HG03103 (cell line): ENCODE measurements around the gene GEMIN7.

Experiments used
- ATAC-seq: cut with Tn5 transposase; IDR thresholded peaks from one replicate; pipeline ENCODE4 v1.9.1; 2021; ENCODE audit warnings: low read depth; ENCODE audit not compliant: unreplicated experiment

Gene GEMIN7

DNA sequence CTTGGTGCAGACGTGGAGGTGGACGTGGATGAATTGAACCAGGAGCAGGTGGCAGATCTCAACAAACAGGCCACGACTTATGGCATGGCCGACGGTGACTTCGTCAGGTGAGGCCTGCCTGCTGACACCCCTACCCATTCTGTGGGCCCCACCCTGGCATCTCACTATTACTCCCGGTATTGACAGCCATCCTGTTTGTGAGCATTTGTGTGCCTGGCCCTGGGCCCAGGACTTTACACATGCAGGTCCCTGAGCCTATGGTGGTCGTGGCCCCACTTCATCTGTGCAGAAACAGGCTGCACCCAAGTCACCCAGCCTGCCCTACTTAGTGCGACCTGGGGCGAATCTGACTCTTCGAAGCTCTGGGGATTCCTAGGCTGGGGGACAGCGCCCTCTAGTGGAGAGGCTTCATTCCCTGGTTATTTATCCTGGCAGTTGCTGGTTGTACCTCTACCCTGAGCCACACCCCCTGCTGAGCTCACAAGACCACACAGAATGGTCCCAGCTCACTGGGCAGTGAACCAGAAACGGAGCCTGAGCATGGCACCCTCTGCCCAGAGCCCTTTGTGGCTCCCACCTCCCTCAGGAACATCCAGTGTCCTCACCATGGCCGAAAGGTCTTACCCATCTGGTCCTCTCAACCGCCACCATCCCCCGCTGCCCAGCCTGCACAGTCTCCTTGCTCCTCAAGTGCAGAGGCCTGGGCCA, 19.6 kb upstream of the GEMIN7 start:
- ATAC-seq, result no peak

DNA sequence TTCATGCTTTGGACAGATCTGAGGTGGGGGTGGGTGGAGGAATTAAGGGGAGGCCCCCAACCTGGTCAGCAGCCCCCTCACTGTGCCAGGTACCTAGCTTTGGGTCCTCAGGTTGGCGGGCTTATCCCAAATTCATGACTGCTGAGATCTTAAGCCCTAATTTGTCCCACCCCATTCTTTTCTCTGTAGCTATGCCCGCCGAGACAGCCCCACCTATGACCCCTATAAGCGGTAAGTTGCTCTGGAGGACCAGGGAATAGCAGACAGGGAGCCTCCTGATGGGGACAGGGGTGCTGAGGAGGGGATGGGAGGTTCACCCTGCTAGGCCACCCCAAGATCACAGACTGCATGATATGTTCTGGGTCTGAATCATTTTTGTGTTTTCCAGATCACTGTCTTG, 17.1 kb upstream of the GEMIN7 start:
- ATAC-seq, result no peak

DNA sequence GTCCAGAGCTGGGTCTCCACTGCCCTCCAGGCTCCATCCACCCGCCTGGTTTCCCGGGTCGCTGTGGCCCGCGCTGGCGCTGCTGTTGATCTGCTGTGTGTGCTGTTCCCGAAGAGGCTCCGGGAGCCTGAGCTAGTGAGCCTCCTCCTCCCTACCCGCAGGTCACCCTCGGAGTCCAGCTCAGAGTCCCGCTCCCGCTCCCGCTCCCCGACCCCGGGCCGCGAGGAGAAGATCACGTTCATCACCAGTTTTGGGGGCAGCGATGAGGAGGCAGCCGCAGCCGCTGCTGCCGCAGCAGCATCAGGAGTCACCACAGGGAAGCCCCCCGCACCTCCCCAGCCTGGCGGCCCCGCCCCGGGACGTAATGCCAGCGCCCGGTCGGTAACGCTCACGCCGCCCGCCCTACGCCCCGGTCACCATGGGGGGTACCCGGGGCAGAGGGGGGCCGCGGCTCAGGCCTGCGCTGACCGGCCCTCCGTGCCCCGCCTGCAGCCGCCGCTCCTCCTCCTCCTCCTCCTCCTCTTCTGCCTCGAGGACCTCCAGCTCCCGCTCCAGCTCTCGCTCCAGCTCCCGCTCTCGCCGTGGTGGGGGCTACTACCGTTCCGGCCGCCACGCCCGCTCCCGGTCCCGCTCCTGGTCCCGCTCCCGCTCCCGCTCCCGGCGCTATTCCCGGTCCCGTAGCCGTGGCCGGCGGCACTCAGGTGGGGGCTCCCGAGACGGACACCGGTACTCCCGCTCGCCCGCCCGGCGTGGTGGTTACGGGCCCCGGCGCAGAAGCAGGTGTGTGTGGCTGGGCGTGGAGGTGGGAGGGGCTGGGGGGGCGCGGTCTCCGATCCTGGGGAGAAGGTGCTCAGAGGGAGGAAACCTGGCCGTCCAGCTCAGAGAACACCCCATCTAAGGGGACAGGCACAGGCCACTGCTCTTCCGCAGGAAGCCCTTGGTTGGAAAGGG, 14.9 kb upstream of the GEMIN7 start:
- ATAC-seq, result no peak

DNA sequence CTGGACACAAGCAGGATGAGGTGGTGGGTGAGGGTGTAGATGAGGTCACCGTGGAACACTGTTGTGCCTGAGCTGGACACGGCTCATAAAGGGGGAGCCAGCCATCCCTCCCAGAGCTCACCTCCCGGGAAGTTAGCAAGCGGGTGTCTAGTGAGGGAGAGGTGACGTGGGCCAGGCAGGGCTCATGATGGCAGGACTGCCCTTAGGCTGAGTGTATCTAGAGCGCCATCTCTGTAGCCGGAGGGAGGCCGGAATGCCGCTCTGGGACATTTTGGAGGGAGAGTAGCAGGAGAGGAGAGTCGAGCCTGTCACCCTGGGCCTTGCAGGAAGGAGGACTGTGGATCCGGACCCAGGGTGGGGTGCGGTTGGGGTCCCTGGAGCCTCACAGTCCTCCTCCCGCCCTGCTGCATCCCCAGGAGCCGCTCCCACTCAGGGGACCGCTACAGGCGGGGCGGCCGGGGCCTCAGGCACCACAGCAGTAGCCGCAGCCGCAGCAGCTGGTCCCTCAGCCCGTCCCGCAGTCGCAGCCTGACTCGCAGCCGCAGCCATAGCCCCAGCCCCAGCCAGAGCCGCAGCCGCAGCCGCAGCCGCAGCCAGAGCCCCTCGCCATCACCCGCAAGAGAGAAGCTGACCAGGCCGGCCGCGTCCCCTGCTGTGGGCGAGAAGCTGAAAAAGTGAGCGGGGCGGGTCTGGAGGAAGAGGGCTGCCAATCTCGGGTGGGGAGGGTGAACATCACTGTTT, 12.0 kb upstream of the GEMIN7 start:
- ATAC-seq, result no peak

DNA sequence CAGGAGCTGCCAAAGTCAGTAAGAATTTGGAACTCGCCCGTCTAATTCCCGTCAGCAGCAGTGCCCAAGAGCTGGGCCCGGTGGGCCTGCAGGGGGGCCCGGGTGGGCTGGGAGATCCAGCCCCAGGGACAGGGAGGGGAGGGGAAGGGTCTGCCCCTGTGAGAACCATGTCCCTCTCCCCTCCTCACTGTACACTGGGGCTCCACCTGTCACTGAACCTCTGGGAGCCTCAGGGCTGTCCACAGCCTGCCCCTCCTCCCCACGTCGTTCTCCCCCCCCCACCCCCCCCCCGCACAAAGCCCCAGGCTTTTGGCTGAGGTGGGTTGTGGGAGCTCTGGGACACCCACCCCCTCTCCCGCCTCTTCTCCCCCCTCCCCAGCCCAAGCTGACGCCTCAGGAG, 11.0 kb upstream of the GEMIN7 start:
- ATAC-seq, result no peak

DNA sequence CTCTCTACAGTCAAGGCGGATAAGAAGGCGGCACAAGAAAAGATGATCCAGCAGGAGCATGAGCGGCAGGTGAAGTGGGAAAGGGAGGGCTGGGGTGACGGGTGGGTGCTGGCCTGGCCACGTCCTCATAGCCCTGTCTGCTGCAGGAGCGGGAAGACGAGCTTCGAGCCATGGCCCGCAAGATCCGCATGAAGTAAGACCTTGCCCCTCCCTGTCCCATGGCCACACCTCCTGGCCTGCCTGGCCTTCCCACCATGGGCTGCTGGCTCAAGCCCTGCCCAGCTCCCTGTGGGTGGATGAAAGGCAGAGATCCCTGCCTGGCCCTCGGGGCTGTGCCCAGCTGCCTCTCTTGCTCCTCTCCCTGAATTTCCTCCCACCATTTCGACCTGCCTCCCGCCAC, 10.0 kb upstream of the GEMIN7 start:
- no peak for ATAC-seq

DNA sequence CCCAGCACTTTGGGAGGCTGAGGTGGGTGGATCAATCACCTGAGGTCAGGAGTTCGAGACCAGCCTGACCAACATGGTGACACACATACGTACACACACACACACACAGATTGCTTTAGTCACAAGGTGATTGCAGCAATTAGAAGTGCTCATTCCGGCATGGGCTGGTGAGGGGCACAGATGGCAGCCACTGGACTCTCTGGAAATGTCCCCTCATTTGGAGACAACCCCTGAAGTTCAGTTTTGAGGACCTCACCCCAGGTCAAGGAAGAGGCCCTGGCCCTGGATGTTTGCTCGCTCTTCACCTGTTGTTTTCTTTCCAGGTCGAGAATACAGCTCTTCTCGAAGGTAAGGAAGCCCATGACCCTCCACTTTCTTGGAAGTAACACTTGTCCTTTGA, 8.8 kb upstream of the GEMIN7 start:
- ATAC-seq, result no peak

DNA sequence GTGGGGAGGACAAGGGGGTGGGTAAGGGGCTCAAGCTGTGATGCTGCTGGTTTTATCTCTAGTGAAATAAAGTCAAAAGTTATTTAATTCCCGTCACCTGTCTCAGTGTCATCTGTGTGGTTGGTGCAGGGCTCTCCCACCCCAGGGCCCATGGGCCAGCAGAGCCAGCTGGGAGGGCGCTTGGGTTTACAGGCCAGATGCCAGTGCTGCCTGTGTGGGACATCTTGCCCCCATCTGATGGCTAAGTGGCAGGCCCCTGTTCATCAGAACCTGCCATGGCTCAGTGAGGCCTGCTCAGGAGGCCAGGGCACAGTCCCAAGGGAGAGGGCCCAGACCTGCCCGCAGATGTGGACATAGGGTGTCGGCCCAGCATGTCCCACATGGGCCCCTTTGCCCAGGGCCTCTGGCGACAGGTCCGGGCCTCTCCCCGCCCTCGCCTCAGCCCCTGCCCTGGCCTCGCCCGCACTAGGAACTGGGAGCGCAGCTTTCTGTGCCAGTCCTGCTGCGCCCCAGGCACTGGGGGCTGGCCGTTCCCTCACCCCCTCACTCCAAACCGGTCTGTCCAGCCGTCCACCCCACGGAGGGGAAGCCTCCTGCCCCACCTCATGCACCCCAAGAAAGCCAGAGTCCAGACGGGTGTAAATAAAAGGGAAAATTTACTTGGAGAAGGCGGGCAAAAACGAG, 8.1 kb upstream of the GEMIN7 start:
- ATAC-seq, result no peak

DNA sequence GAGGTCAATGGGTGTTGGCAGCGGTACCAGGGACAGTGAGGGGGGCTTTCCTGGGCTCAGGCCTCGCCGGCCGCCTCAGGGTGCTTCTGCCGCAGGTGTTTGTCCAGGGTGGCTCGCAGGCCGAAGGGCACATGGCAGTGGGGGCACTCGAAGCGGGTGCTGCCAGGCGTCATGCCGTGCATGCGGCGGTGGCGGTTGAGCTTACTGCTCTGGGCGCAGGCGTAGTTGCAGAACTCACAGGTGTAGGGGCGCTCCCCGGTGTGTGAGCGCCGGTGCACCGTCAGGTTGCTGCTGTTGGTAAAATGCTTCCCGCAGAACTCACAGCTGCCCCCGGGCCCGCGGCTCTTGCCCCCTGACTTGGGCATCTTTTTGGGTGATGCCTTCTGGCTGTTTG, 7.5 kb upstream of the GEMIN7 start:
- no peak for ATAC-seq

DNA sequence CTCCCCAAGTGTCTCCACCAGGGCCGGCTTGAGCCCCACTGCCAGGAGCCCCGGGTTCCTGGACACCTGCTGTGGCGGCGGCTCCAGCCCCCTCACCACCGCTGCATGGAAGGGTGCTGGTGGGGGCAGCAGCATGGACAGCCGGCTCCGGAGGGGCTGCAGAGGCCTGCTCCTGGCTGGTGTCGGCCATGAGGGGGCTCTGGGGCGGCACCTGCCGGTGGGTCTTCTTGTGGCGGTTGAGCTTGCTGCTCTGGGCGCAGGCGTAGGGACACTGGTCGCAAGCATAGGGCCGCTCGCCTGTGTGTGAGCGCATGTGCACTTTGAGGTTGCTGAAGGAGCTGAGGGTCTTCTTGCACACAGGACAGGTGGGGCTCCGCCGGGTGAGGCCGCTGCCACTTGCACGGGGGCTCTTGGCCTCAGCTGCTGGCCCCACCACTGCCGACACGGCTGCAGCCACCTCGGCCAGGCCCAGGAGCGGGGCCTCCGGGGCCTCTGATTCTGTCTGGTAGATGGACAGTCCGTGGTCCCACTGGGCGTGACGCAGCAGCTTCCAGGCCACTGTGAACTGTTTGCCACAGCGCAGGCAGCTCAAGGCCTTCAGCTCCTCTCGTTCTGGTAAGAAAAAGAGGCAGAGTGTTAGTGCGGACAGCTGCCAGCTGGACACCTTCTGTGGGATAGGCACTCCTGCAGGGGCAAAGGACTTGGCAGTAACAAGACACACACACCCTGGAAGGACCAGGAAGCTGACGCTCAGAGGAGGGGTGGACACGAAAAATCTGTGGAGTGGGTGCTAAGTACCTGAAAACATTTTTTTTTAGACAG, 6.9 kb upstream of the GEMIN7 start:
- ATAC-seq, result no peak

DNA sequence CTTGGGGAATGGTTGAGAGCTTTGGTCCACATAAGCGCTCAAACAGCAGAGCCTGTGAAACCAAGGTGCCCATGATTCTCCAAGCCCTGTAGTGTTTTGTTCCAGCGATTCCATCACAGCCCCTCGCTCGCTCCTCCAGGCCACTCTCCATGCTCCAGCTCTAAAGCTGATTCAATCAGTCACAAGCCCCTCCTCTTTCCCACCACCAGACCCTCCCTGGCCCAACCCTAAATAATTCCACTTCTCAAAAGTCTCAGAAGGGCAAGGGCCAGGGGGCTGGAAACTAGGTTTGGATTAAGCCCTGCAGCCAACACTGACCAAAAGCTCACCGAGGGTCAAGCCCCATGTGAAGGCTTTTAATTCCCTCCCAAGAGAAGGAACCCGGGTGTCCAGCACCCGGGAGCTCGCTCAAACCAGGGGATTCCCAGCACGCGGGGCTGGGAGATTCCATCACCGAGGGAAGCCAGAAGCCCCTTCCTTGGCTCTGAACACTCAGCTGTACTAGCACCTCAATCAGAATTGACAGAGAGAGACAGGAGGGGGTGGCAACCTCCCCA, 4.2 kb upstream of the GEMIN7 start:
- ATAC-seq, result peak; percentile 12

DNA sequence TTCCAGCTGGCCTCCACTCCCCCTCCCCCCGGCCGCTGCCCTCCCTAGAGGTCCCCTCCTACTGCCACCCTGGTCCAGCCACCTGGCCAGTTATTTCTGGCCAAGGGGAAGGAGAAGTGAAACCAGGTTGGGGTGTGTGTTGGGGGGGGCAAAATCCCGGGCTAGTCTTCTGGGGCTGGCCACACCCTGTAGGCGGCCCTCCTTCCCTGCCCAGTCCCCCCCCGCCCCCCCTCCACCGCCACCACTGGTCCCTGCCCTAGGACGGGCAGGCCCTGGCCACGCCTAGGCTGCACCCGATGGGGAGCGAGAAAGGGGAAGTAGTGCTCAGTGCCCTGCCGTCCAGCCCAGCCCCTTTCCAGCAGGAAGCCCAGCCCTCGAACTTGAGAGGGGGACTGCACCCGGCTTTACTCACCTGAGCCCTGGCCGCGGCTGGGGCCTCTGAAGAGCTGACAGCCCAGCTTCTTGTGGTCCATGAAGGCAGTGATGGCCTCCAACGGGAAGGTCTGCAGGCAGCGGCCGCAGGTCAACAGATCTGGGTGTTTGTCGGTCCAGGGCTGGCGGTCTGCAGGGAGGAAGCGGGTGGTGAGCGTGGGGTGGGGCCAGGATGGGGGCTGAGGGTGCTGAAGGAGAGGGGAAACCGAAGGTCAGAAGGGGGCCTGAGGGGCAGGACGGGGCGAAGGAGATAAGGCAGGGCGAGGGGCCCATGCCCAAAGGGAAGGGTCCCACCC, 3.6 kb upstream of the GEMIN7 start:
- peak; percentile 46 for ATAC-seq

DNA sequence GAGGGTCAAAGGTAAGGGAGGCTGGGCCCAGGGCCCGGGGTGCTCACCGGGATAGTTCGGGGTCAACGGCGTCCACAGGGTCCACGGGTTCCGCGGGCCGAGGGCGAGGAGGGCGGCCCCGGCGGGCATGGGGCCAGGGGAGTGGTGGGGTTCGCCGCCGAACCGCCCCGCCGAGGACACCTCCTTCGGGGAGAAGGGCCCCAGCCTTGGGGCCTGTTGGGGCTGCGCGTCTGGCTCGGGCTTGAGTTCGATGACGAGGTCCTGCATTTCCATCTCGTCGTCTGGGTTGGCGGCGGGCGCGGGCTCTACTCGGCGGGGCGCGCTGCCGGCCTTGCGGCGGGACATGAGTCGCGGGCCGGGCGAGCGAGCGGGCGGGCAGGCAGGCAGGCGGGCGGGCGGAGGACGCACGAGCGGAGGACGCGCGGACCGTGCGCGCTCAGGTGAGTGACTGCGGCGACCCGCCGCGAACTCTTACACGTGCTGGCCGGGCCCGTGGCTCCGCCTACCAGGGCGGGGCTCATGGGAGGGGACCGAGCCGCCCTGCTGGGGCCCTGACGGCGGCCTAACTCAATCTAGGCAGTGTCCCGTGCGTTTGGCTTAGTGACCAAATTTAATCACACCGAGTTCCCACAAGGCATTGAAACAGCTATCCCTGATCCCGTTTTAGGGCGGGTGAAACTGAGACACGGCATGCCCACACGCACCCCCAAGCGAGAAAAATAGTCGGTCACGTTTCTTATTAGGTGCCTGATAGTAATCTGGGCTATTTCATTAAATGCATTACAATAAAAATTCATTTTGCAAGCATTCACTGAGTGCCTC, 2.8 kb upstream of the GEMIN7 start, which contains the start of gene ZNF296:
Gene ZNF296 (minus strand): TSS at position 450 of the 822 bp plus-strand sequence. CDS start 105 bp downstream, at position 345.
- no peak for ATAC-seq

DNA sequence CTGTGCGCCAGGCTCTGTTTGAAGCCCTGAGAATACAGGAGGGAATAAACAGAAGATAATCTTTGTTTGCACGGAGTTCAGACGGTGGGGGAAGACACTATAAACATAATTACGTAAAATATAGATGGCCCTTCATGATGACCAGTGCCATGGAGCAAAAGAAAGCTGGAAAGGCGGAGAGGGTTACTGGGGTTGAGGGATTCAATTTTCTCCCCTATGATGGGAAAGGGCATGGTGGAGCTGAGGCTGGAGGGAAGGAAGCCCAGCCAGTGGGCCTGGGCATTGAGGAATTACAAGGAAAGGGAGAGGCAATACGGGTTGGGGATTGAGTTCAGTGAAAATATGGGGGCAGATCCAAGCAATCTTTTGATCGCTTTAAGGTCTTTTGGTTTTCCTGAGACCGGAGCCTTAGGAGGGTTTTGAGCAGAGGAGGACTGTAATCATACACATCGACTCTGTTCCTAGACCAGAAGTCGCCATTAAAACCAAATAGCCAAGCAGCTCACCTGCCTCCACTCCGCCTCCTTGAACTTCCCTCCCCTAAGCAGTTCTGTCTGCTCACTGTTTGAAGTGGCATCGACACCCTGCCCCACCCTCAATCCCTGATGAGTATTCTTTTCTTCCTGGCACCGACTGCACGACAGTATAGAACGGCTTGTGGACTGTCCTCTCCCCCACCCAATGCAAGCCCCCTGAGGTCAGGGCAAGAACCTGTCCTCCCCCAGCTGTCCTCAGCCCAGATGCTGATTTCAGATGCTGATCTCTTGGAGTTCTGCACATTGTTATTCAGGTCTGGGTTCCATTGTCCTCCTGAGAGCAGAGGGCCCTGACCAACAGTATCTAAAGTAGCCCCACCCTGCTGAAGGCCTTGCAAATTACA, 2.0 kb upstream of the GEMIN7 start:
- ATAC-seq, result no peak

DNA sequence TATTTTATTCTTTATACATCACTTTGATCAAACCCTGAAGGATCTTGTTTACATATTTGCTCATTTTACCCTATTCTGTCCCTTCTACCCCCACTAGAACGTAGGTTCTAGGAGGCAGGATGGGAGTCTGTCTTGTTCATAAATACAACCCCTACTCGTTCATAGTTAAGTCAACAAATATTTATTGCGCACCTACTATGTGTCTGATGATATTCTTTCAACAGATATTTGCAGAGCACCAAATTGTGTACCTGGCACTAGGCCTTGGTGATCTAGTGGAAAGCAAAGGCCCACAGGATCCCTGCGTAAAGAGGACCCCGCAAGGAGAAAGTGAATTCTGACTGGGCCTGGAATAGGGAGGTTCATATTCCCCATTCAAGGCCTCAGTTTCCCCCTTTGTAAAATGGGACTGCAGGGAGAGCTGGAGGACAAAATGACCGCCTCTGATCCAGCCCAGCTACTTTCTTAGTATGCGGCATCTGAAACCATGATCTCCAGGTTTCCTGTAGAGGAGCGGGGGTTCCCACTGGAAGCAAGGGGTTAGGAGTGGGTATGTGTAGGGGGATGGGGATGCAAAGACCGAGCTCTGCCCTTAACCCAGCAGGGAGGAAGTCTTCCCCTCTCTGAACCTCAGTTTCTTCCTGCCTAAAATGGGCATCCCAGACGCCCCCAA, 534 bp upstream of the GEMIN7 start:
- no peak for ATAC-seq

DNA sequence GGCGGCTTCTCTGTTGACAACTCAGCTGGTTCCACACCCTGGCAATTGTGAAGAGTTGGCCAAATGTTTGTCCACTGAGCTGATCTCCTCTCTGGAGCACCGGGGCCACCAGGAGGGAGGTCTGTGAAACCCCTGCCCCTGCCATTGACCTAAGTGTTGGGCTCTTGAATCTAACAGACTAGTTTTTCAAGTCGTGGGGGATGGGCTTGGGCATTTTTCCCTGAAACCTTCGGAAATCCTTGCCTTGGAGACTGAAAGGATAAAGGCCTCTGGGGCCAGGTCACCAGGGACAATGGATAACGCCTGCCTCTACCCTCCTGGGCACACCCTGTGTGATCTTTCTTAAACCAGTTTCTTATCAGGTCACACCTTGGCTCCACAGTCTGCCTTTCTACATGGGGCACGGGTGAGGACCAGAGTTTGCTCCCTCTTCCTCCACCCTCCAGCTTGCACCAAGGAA, 881 bp downstream of the GEMIN7 start:
- no peak for ATAC-seq
